ENCODE measurements around the gene MZF1.

DNA sequence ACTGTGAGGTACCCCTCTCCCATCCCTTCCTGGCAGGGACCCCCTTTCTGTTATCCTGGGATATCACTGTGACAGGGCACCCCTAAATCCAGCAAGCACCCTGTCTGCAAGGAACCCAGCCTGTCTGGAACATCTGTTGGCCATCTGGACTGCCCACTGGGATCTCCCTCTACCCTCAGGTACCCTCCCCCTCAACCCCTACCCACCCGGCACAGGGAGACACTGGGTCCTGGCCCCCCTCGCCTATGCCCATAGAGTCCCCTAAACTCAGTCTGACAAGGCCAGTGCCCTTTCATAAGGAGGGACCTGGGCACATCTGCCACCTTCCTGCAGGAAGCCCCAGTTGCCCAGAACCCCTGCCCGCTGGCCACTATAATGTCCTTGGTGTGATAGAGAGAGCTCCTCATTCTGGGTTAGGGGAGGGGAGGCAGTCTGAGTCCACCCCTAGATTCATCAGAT lies 58.5 kb downstream of the MZF1 start:
- TF ChIP-seq, protein P1, sequence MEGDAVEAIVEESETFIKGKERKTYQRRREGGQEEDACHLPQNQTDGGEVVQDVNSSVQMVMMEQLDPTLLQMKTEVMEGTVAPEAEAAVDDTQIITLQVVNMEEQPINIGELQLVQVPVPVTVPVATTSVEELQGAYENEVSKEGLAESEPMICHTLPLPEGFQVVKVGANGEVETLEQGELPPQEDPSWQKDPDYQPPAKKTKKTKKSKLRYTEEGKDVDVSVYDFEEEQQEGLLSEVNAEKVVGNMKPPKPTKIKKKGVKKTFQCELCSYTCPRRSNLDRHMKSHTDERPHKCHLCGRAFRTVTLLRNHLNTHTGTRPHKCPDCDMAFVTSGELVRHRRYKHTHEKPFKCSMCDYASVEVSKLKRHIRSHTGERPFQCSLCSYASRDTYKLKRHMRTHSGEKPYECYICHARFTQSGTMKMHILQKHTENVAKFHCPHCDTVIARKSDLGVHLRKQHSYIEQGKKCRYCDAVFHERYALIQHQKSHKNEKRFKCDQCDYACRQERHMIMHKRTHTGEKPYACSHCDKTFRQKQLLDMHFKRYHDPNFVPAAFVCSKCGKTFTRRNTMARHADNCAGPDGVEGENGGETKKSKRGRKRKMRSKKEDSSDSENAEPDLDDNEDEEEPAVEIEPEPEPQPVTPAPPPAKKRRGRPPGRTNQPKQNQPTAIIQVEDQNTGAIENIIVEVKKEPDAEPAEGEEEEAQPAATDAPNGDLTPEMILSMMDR (IDR thresholded peaks at IDR 0.05; ENCODE audit: insufficient read depth, low read length, poor library complexity, severe bottlenecking), result no peak
- TF ChIP-seq EZH2phosphoT487 (conservative IDR thresholded peaks at IDR 0.05; ENCODE audit: low read length), result no peak
